Astrocyte (in vitro differentiated cells and primary cell): ENCODE measurements around the gene UMOD.

ENCODE experiments used
- CTCF ChIP-seq: IDR thresholded peaks from 2 replicates; pipeline ENCODE4 v1.5.1; 2011; ENCODE audit warnings: low read depth, mild to moderate bottlenecking, inconsistent platforms, low read length, moderate library complexity; ENCODE audit not compliant: insufficient read depth
- EZH2 ChIP-seq: IDR thresholded peaks from 2 replicates; pipeline ENCODE4 v1.6.1; 2012; ENCODE audit warnings: mild to moderate bottlenecking, low read length, inconsistent platforms; ENCODE audit not compliant: insufficient read depth

- TF ChIP-seq CTCF = no peak
- no peak for TF ChIP-seq EZH2
Measured at GRCh38 chr16:20336955-20337354, 15.6 kb downstream of the UMOD start.
